GM18867 (cell line): ENCODE data around the gene HBA2.
"Not testable (repeated sequence)": the region's sequence is repeated elsewhere in the genome, so short reads cannot be mapped to it uniquely, and the experiment has no call there.

ENCODE experiments used
- ATAC-seq: cut with Tn5 transposase; IDR thresholded peaks from one replicate; pipeline ENCODE4 v1.9.1; 2021; ENCODE audit warnings: mild to moderate bottlenecking, moderate library complexity; ENCODE audit not compliant: unreplicated experiment

HBA2 gene

GRCh38 chr16:173928-174769 lies 1.5 kb downstream of the HBA2 start:
- not testable (repeated sequence) for ATAC-seq

- no peak for ATAC-seq
Measured at GRCh38 chr16:175011-175949, 2.6 kb downstream of the HBA2 start.

GRCh38 chr16:176006-176405 lies 3.3 kb downstream of the HBA2 start:
- ATAC-seq, result not testable (repeated sequence)

GRCh38 chr16:176477-177382 lies 4.1 kb downstream of the HBA2 start, which contains the start of gene HBA1:
TSS of gene HBA1 (plus strand) at chr16:176680. CDS start at chr16:176717, 37 bp downstream.
- not testable (repeated sequence) for ATAC-seq

- ATAC-seq, result no peak
Measured at GRCh38 chr16:177394-177822, 4.7 kb downstream of the HBA2 start.

- no peak for ATAC-seq
Measured at GRCh38 chr16:177981-178667, 5.4 kb downstream of the HBA2 start.

- no peak for ATAC-seq
Measured at GRCh38 chr16:178668-179015, 6.0 kb downstream of the HBA2 start.

GRCh38 chr16:179211-180092 lies 6.8 kb downstream of the HBA2 start:
- no peak for ATAC-seq

GRCh38 chr16:180101-180675 lies 7.5 kb downstream of the HBA2 start, which contains the start of gene HBQ1:
TSS of gene HBQ1 (plus strand) at chr16:180459. CDS start at chr16:180487, 28 bp downstream.
- ATAC-seq, result no peak

- no peak for ATAC-seq
Measured at GRCh38 chr16:180681-181564, 8.2 kb downstream of the HBA2 start.

- no peak for ATAC-seq
Measured at GRCh38 chr16:181565-182021, 8.9 kb downstream of the HBA2 start.

GRCh38 chr16:183005-183404 lies 10.3 kb downstream of the HBA2 start:
- no peak for ATAC-seq

GRCh38 chr16:185213-185612 lies 12.5 kb downstream of the HBA2 start:
- ATAC-seq, result no peak

- no peak for ATAC-seq
Measured at GRCh38 chr16:185691-186090, 13.0 kb downstream of the HBA2 start.

GRCh38 chr16:187330-187729 lies 14.7 kb downstream of the HBA2 start:
- no peak for ATAC-seq

GRCh38 chr16:188674-189073 lies 16.0 kb downstream of the HBA2 start:
- ATAC-seq, result no peak

GRCh38 chr16:189604-190186 lies 17.0 kb downstream of the HBA2 start:
- ATAC-seq, result no peak
